GM12874 (cell line): Measurements from ENCODE around the gene BAZ2A.

ENCODE experiments used
- TF ChIP-seq, protein P1 (sequence below): IDR thresholded peaks from 2 replicates; pipeline ENCODE4 v1.5.1; 2011; ENCODE audit warnings: low read depth, mild to moderate bottlenecking, control low read depth, low read length, moderate library complexity; ENCODE audit not compliant: insufficient read depth

Gene BAZ2A

DNA sequence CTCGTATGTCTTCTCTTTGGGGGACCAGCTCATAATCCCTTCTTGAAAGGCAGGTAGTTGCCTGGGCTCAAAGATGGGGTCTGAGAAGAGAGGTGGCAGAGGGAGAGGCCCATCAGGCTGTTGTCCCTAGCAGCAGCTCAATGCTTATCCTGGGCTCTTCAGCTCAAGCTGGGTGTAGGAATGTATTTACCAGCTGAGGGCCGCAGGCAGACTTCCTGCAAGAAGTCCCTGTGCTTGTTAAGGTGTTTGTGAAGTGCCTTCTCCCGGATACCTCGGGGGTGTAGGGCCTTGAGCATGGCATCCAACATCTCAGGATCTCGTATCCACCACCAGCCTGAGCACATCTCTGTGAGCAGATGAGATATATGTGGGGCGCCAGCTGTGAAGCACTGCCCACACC is 29.4 kb downstream of the BAZ2A start:
- TF ChIP-seq, protein P1, sequence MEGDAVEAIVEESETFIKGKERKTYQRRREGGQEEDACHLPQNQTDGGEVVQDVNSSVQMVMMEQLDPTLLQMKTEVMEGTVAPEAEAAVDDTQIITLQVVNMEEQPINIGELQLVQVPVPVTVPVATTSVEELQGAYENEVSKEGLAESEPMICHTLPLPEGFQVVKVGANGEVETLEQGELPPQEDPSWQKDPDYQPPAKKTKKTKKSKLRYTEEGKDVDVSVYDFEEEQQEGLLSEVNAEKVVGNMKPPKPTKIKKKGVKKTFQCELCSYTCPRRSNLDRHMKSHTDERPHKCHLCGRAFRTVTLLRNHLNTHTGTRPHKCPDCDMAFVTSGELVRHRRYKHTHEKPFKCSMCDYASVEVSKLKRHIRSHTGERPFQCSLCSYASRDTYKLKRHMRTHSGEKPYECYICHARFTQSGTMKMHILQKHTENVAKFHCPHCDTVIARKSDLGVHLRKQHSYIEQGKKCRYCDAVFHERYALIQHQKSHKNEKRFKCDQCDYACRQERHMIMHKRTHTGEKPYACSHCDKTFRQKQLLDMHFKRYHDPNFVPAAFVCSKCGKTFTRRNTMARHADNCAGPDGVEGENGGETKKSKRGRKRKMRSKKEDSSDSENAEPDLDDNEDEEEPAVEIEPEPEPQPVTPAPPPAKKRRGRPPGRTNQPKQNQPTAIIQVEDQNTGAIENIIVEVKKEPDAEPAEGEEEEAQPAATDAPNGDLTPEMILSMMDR, result no peak

DNA sequence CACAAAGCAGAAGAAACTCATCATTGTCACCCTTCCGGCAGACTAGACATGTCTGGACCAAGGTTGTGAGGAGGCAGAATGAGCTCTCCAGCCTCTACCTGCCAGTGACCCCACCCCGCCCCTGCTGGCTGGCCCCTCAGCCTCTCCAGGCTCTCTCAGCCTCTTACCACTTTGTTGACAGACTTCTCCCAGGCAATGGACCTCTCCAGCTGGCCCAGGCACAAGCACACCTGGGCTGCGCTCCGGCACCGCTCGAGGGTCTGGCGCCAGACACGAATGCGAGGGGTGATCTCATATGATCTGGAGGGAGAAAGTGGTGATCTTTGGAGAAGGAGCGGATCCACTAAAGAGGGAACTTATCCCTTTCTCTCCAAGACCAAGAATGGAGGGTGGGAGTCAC is 30.3 kb downstream of the BAZ2A start:
- TF ChIP-seq, protein P1, result no peak

DNA sequence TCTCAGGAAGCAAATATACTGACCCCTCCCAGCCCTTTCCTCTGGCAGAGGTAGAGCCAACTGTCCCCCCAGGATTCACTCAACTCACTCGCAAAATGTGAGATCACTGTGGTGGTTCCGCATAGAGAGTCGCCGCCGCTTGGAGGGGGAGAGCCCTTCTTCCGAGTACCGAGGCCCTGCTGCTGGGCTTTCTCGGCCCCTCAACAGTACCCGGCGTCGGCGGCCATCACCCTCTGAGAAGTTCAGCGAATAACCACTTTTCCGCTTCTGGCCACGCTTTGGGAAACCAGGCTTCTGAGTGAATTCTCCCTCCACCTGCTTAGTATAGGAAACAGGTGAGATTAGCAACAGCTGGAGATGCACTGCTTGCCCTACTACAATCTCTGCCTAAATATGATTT is 31.1 kb downstream of the BAZ2A start:
- TF ChIP-seq, protein P1, result no peak

DNA sequence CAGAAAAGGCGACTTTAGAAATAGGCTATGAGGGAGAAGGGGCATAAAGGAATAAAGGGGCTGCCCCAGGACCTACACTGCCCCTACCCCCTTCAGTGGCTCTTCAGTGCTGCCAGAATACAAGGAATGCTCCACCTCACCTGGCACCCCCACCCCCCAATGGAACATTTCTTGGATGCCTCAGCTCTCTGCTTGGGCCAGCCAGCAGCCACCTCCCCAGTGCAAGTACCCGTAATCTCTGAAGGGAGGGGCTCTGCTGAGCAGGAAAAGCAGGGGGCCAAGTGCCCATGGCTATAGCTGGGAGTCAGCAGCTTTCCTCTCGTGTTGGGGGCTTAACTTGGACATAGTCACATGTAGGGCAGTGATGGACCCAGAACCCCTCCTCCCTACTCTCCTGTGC is 33.3 kb downstream of the BAZ2A start:
- TF ChIP-seq, protein P1, result no peak

DNA sequence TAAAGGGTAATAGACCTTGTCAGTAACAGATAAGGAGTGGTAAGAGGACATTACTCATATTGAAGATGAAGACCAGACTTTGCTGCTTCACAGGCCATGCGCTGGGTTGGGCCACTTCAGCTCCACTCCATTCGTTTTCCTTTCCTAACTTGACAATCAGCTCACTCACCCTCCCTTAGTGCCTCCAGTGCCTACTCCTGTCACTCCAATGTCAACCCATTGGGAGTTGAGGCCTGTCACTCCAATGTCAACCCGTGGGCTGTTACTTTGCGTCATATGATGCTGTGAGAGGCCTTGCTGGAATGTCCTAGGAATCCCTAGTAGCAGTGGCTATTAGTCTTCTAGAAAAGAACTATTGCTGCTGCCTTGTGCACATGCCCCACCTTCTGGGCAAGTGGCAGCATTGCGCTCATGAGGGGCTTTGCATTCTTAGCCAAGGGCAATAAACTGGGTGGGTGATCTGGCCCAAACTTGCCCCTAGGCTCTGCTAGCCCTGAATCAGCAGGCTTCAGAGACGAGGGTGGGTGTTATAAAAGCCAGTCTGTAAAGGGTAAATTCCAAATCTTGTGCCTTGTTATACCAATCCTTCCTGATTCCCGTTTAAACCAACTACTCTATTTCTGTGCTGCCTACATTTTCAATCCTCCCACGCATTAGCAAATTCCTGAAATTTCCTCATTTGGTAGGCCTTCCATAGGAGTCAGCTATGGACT is 36.1 kb downstream of the BAZ2A start:
- TF ChIP-seq, protein P1, result peak; percentile 87

DNA sequence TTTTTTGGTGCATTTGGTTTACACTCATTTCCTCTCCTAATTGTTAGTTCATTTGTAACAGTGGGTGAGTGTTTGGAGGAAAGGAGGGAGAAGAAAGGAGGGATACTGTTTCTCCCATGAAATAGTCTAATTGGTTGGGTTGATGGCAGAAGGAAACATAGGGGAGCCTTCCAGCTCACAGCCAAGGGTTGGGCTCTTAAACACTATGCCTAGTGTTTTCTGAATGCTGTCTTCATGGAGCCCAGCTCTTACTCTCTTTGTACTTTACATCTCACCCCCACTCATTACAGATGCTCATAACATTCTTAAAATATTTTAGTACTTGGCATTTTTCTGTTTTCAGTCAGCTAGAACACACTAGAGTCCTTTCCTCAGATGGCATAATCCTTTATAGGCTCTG is 38.2 kb downstream of the BAZ2A start:
- TF ChIP-seq, protein P1, result no peak

DNA sequence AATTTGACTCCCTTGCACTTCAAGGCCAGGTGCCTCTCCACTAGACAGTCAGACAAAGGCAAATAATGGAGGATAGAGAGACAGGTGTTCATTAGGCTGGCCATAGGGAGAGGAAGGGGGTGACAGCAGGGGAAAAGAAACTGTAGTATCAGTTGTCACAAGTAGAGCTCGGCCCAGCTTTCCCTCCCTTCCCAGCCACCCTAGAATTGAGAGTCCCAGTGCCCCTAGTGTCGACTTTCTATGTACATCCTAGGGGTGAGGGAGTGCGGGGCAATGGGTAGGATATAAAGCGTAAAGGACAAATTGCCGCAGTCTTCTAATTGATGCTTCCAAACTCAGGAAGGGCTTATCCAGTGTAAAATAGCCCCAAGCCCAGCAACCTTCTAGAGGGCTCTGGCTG is 39.0 kb downstream of the BAZ2A start:
- TF ChIP-seq, protein P1, result no peak
